Erythroblast (primary cell): ENCODE data around the gene CAMK1D.

ENCODE experiments used
- GATA1 ChIP-seq: IDR thresholded peaks from 2 replicates; pipeline ENCODE4 v1.6.1; 2011; ENCODE audit warnings: low read depth, mild to moderate bottlenecking, control low read depth, low read length, moderate library complexity
- POLR2A ChIP-seq: IDR thresholded peaks from 2 replicates; pipeline ENCODE4 v1.6.1; 2011; ENCODE audit warnings: mild to moderate bottlenecking, low read length

- TF ChIP-seq POLR2A = no peak
- TF ChIP-seq GATA1 = no peak
Observed at GRCh38 chr10:12518024-12518423, 168.7 kb downstream of the CAMK1D start.
